Measurements from ENCODE around the gene PCDHGA1. TPM values are rescaled to one million over a fixed set of nuclear protein-coding genes. Genes with fewer than 3 reads are reported as not detected.

Gene PCDHGA1
- total and polyA plus RNA-seq, 9 of the 15 experiments (the other 6 are each of a cell fraction or from before 2014, with no cell fraction given) = 0.05 to 0.26 (median 0.18) TPM; not detected in 2

- TF ChIP-seq ZNF639 (CRISPR knock-in tag; conservative IDR thresholded peaks at IDR 0.05 in 1 of 2, IDR thresholded peaks at IDR 0.05 in 1 of 2) (no peak), ZBTB49 (CRISPR knock-in tag; IDR thresholded peaks at IDR 0.05; ENCODE audit: borderline replicate concordance) (no peak), ZEB2 (IDR thresholded peaks at IDR 0.05) (0 out of 2 replicates have a peak, but pooled peaks have one; percentile 23), MAX (CRISPR knock-in tag; IDR thresholded peaks at IDR 0.05) (0 out of 2 replicates have a peak, but pooled peaks have one; percentile 19), E2F6 (IDR thresholded peaks at IDR 0.05; ENCODE audit: borderline replicate concordance in 1 of 2, extremely low read depth in 1 of 2, insufficient read depth in 1 of 2, insufficient read length in 1 of 2, low read depth in 1 of 2, low read length in 1 of 2, poor library complexity in 1 of 2, severe bottlenecking in 1 of 2) (no peak), ZNF551 (CRISPR knock-in tag; IDR thresholded peaks at IDR 0.05) (no peak), RBM39 (optimal IDR thresholded peaks at IDR 0.05; ENCODE audit: low read depth, low read length) (no peak), PHB2 (IDR thresholded peaks at IDR 0.05; ENCODE audit: low read depth) (no peak), TEAD4 (IDR thresholded peaks at IDR 0.05; ENCODE audit: low read length) (peak; percentile 77), TEAD4 (CRISPR knock-in tag; IDR thresholded peaks at IDR 0.05; ENCODE audit: borderline replicate concordance) (no peak), KLF16 (IDR thresholded peaks at IDR 0.05) (peak; percentile 58; the same call in 1 of the 2 replicates), PHF20 (IDR thresholded peaks at IDR 0.05; ENCODE audit: partially characterized antibody) (no peak), ZBTB26 (CRISPR knock-in tag; IDR thresholded peaks at IDR 0.05) (no peak), ZNF561 (CRISPR knock-in tag; conservative IDR thresholded peaks at IDR 0.05) (no peak), IRF2 (CRISPR knock-in tag; IDR thresholded peaks at IDR 0.05) (no peak), PATZ1 (CRISPR knock-in tag; IDR thresholded peaks at IDR 0.05; ENCODE audit: borderline replicate concordance) (no peak), ZNF586 (CRISPR knock-in tag; conservative IDR thresholded peaks at IDR 0.05) (no peak)
These were observed 194.6 kb downstream of the PCDHGA1 start (continued) for GRCh38 chr5:141524604-141525597.

Data from K562 (cell line).